Glutamatergic neuron (in vitro differentiated cells): ENCODE data around the gene GNAI2. TPM values are rescaled to one million over a fixed set of nuclear protein-coding genes. Genes with fewer than 3 reads are reported as not detected.

Source experiments
- DNase-seq: peaks from one replicate; pipeline ENCODE4 v3.0.0; 2022
- H3K27ac Mint-ChIP-seq: one replicate; pipeline ENCODE4 v1.8.0; 2020; ENCODE audit warnings: mild to moderate bottlenecking, mixed read lengths, inconsistent platforms; ENCODE audit not compliant: unreplicated experiment
- H3K27me3 Mint-ChIP-seq: one replicate; pipeline ENCODE4 v1.8.0; 2020; ENCODE audit warnings: mild to moderate bottlenecking, moderate library complexity, mixed read lengths, inconsistent platforms; ENCODE audit not compliant: unreplicated experiment
- H3K36me3 Mint-ChIP-seq: one replicate; pipeline ENCODE4 v1.8.0; 2020; ENCODE audit warnings: mild to moderate bottlenecking, mixed read lengths, inconsistent platforms; ENCODE audit not compliant: unreplicated experiment
- H3K4me1 Mint-ChIP-seq: one replicate; pipeline ENCODE4 v1.8.0; 2020; ENCODE audit warnings: mild to moderate bottlenecking, low read depth, mixed read lengths, inconsistent platforms; ENCODE audit not compliant: unreplicated experiment
- H3K4me3 Mint-ChIP-seq: one replicate; pipeline ENCODE4 v1.8.0; 2020; ENCODE audit warnings: mild to moderate bottlenecking, mixed read lengths, inconsistent platforms; ENCODE audit not compliant: unreplicated experiment
- H3K9me3 Mint-ChIP-seq: one replicate; pipeline ENCODE4 v1.8.0; 2020; ENCODE audit warnings: mild to moderate bottlenecking, moderate library complexity, mixed read lengths, inconsistent platforms; ENCODE audit not compliant: unreplicated experiment
- total RNA-seq: library from RNA; stranded (reverse); fragmentation: NEBNext Ultra II Directional; extraction: Animal tissue kit (Norgen Biotek cat#: 25700); gene quantifications from one replicate; pipeline ENCODE4 v1.2.1, GENCODE V29; 2021; ENCODE audit not compliant: unreplicated experiment
- TF ChIP-seq, protein P1 (sequence below): fragments of 200-600 bp; sonication (generic); IDR thresholded peaks from one replicate; pipeline ENCODE4 v1.5.0; 2021; ENCODE audit not compliant: partially characterized antibody, unreplicated experiment

Gene GNAI2
- total RNA-seq, 1 donor from 2014 or later, result 297 TPM

DNA sequence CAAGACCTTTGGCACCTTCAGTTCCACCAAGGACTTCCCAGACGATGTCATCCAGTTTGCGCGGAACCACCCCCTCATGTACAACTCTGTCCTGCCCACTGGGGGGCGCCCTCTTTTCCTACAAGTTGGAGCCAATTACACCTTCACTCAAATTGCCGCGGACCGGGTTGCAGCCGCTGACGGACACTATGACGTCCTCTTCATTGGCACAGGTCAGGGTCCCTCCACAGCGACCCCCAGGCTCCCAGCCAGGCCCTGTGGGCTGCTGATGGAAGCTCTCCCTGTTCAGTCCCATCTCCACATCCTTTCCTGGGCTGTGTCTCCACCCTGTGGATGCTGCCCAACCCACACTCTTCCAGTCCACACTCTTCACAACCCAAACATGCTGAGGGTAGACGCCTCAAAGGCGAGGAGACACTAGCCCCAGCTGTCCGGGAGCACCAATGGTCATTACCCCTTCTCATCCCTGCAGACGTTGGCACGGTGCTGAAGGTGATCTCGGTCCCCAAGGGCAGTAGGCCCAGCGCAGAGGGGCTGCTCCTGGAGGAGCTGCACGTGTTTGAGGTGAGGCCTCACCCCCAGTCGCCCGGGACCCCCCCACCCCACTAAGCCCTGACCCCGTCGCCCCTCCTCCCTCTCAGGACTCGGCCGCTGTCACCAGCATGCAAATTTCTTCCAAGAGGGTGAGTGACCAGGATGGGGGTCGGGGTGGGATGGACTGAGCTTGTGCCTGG is 38.5 kb downstream of the GNAI2 start:
- peak; percentile 76 for DNase-seq
- TF ChIP-seq, protein P1, sequence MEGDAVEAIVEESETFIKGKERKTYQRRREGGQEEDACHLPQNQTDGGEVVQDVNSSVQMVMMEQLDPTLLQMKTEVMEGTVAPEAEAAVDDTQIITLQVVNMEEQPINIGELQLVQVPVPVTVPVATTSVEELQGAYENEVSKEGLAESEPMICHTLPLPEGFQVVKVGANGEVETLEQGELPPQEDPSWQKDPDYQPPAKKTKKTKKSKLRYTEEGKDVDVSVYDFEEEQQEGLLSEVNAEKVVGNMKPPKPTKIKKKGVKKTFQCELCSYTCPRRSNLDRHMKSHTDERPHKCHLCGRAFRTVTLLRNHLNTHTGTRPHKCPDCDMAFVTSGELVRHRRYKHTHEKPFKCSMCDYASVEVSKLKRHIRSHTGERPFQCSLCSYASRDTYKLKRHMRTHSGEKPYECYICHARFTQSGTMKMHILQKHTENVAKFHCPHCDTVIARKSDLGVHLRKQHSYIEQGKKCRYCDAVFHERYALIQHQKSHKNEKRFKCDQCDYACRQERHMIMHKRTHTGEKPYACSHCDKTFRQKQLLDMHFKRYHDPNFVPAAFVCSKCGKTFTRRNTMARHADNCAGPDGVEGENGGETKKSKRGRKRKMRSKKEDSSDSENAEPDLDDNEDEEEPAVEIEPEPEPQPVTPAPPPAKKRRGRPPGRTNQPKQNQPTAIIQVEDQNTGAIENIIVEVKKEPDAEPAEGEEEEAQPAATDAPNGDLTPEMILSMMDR, result peak; percentile 86
- peaks cover 16% of the 10 kb centered on the region for H3K27me3 Mint-ChIP-seq
- H3K27ac Mint-ChIP-seq, result no peak overlapping the region
- H3K4me1 Mint-ChIP-seq, result peaks cover 2% of the 10 kb centered on the region
- no peaks in the 10 kb centered on the region for H3K36me3 Mint-ChIP-seq
- peaks cover 4% of the 10 kb centered on the region for H3K9me3 Mint-ChIP-seq
- no peak overlapping the region for H3K4me3 Mint-ChIP-seq

DNA sequence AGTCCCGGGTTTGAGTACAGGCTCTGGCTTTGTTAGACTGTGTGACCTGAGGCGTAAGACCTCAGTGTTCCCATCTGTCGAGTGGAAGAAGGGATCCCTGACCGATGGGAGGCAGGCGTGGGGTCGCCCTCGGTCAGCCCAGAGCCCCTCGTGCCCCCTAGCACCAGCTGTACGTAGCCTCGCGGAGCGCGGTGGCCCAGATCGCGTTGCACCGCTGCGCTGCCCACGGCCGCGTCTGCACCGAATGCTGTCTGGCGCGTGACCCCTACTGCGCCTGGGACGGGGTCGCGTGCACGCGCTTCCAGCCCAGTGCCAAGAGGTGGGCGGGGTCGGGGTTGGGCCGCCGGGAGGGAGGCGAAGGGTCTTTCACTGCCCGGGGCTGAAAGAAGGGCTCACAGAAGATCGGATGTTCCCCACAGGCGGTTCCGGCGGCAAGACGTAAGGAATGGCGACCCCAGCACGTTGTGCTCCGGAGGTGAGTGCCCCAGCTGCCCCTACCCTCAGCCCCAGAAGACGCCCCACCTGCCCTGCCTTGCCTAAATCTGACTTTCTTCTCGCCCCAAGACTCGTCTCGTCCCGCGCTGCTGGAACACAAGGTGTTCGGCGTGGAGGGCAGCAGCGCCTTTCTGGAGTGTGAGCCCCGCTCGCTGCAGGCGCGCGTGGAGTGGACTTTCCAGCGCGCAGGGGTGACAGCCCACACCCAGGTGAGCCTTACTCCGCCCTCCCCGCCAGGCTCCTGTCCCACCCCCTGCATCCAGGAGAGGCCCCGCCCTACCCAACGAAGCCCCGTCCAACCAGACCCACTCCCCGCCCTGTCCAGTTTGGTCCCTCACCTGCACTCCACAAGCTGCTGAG is 39.4 kb downstream of the GNAI2 start:
- DNase-seq, result no peak
- Mint-ChIP-seq H3K4me3 (peak overlapping the region; percentile 49), H3K27ac (no peak overlapping the region), H3K27me3 (peaks cover 16% of the 10 kb centered on the region), H3K36me3 (no peaks in the 10 kb centered on the region), H3K4me1 (peaks cover 2% of the 10 kb centered on the region), H3K9me3 (peaks cover 4% of the 10 kb centered on the region)
- TF ChIP-seq, protein P1, result no peak

DNA sequence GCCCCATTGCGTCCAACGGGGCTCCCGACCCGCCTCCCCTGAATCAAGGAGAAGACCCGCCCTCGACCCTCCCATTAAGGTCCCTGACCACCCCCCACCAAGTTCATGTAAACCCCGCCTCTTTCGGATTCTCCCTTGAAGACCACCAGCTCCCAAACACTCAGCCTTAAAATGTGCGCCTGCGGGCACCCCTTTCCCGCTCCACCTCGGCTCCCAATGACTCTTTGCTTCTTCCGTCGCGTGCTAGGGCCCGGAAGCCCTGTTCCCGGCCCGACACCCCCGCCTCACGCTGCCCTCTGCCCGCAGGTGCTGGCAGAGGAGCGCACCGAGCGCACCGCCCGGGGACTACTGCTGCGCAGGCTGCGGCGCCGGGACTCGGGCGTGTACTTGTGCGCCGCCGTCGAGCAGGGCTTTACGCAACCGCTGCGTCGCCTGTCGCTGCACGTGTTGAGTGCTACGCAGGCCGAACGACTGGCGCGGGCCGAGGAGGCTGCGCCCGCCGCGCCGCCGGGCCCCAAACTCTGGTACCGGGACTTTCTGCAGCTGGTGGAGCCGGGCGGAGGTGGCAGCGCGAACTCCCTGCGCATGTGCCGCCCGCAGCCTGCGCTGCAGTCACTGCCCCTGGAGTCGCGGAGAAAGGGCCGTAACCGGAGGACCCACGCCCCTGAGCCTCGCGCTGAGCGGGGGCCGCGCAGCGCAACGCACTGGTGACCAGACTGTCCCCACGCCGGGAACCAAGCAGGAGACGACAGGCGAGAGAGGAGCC is 40.2 kb downstream of the GNAI2 start:
- Mint-ChIP-seq H3K4me3 (no peak overlapping the region), H3K9me3 (peaks cover 4% of the 10 kb centered on the region), H3K36me3 (no peaks in the 10 kb centered on the region), H3K4me1 (peaks cover 2% of the 10 kb centered on the region), H3K27ac (no peak overlapping the region), H3K27me3 (peaks cover 16% of the 10 kb centered on the region)
- TF ChIP-seq, protein P1, result no peak
- DNase-seq, result no peak

DNA sequence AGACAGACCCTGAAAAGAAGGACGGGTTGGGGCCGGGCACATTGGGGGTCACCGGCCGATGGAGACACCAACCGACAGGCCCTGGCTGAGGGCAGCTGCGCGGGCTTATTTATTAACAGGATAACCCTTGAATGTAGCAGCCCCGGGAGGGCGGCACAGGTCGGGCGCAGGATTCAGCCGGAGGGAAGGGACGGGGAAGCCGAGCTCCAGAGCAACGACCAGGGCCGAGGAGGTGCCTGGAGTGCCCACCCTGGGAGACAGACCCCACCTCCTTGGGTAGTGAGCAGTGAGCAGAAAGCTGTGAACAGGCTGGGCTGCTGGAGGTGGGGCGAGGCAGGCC is 40.7 kb downstream of the GNAI2 start:
- Mint-ChIP-seq H3K4me3 (no peak overlapping the region), H3K9me3 (peaks cover 4% of the 10 kb centered on the region), H3K27me3 (peaks cover 10% of the 10 kb centered on the region), H3K27ac (no peak overlapping the region), H3K36me3 (no peaks in the 10 kb centered on the region), H3K4me1 (peaks cover 2% of the 10 kb centered on the region)
- DNase-seq, result no peak
- TF ChIP-seq, protein P1, result no peak
